HCT116 (cell line): ENCODE measurements around the gene PPP1R1C. TPM values are rescaled to one million over a fixed set of nuclear protein-coding genes. Genes with fewer than 3 reads are reported as not detected.

Experiments used
- ATAC-seq: fragments of 200-7000 bp; cut with Tn5 transposase; 2 replicates; pipeline ENCODE4 v1.9.1; 2020; ENCODE audit warnings: mild to moderate bottlenecking, moderate library complexity
- BruUV-seq: library from RNA; stranded (reverse); fragments of 400-500 nt; replicated peaks from 2 replicates; lab custom pipeline; 2021; lab: Mats Ljungman, UMichigan
- CTCF ChIA-PET: fragments of 300-600 bp; sonication (Branson Sonifier 250); formaldehyde crosslinking; loops from one replicate; lab custom pipeline; 2021; ENCODE audit warnings: antibody characterized with exemption; lab: Charles Lee
- POLR2A ChIA-PET: fragments of 300-600, 350-600 bp; sonication (Branson Sonifier 250); formaldehyde crosslinking; loops from one replicate; lab custom pipeline; 2021; ENCODE audit warnings: antibody characterized with exemption; lab: Charles Lee
- RAD21 ChIA-PET, 2 experiments: fragments of 300-600 bp; sonication (Branson Sonifier 250); formaldehyde crosslinking; loops; one replicate each; lab custom pipeline; 2023; ENCODE audit warnings: low total read pairs in 2 of 2; ENCODE audit not compliant: uncharacterized antibody in 2 of 2, unreplicated experiment in 2 of 2, low non-redundant PET in 1 of 2; lab: Charles Lee
- DNase-seq: peaks from one replicate; pipeline ENCODE4 v3.0.0-alpha.2; 2010; ENCODE audit warnings: low read depth, low spot score
- H2AFZ ChIP-seq: fragments of 200-600 bp; shearing (Covaris generic), sonication (generic); 2 replicates; pipeline ENCODE4 v1.6.1; 2017; ENCODE audit warnings: low read depth, mixed run types, mixed read lengths, antibody characterized with exemption, low read length; ENCODE audit not compliant: poor library complexity, severe bottlenecking
- H3K27ac ChIP-seq: 2 replicates; pipeline ENCODE4 v1.5.1; 2012; ENCODE audit warnings: low read depth, low read length
- H3K27me3 ChIP-seq: fragments of 200-600 bp; sonication (generic); 2 replicates; pipeline ENCODE4 v1.6.1; 2016; ENCODE audit warnings: mixed run types, low read length, mixed read lengths; ENCODE audit not compliant: insufficient read depth
- H3K36me3 ChIP-seq, 2 experiments: fragments of 200-500 bp in 1 of 2; fragments of 200-600 bp in 1 of 2; sonication (Bioruptor generic) in 1 of 2; sonication (generic) in 1 of 2; 2 replicates each; pipeline versions ENCODE4 v1.5.1 to v1.6.1; 2014 to 2016; ENCODE audit warnings: low read length in 2 of 2, inconsistent platforms in 1 of 2, mixed read lengths in 1 of 2, mixed run types in 1 of 2; ENCODE audit not compliant: insufficient read depth in 2 of 2, control insufficient read depth in 1 of 2
- H3K4me1 ChIP-seq, 2 experiments: fragments of 200-600 bp in 1 of 2; sonication (generic) in 1 of 2; 2 replicates each; pipeline versions ENCODE4 v1.5.1 to v1.6.1; 2012 to 2017; ENCODE audit warnings: low read length in 2 of 2, inconsistent platforms in 1 of 2, mild to moderate bottlenecking in 1 of 2, mixed read lengths in 1 of 2, mixed run types in 1 of 2, moderate library complexity in 1 of 2; ENCODE audit not compliant: insufficient read depth in 2 of 2, control insufficient read depth in 1 of 2
- H3K4me2 ChIP-seq: fragments of 200-600 bp; sonication (generic); 2 replicates; pipeline ENCODE4 v1.6.1; 2017; ENCODE audit warnings: mixed run types, low read length, mixed read lengths
- H3K4me3 ChIP-seq, 2 experiments: fragments of 200-600 bp in 1 of 2; sonication (generic) in 1 of 2; replicated peaks in 1 of 2; 2 replicates each; pipeline ENCODE4 v1.5.1; 2011 to 2016; ENCODE audit warnings: low read length in 2 of 2, control low read depth in 1 of 2, low read depth in 1 of 2, mild to moderate bottlenecking in 1 of 2, mixed read lengths in 1 of 2, mixed run types in 1 of 2
- H3K79me2 ChIP-seq: fragments of 200-600 bp; sonication (generic); 2 replicates; pipeline ENCODE4 v1.6.1; 2017; ENCODE audit warnings: mild to moderate bottlenecking, mixed run types, low read length, moderate library complexity, mixed read lengths; ENCODE audit not compliant: insufficient read depth
- H3K9ac ChIP-seq: fragments of 200-600 bp; sonication (generic); 2 replicates; pipeline ENCODE4 v1.6.1; 2016; ENCODE audit warnings: low read length, mixed read lengths
- H3K9me2 ChIP-seq: fragments of 200-600 bp; sonication (generic), shearing (Covaris generic); 2 replicates; pipeline ENCODE4 v1.6.1; 2017; ENCODE audit warnings: mixed run types, mild to moderate bottlenecking, moderate library complexity; ENCODE audit not compliant: insufficient read depth
- H3K9me3 ChIP-seq, 2 experiments: fragments of 200-500 bp in 1 of 2; fragments of 200-600 bp in 1 of 2; sonication (Bioruptor generic) in 1 of 2; sonication (generic) in 1 of 2; 2 replicates each; pipeline ENCODE4 v1.6.1; 2014 to 2017; ENCODE audit warnings: low read length in 2 of 2, mixed read lengths in 2 of 2, inconsistent platforms in 1 of 2, low read depth in 1 of 2, mild to moderate bottlenecking in 1 of 2, mixed run types in 1 of 2, moderate library complexity in 1 of 2; ENCODE audit not compliant: control insufficient read depth in 1 of 2, insufficient read depth in 1 of 2
- H4K20me1 ChIP-seq: fragments of 200-600 bp; sonication (generic), shearing (Covaris generic); 2 replicates; pipeline ENCODE4 v1.6.1; 2017; ENCODE audit warnings: mixed run types, mild to moderate bottlenecking, moderate library complexity; ENCODE audit not compliant: insufficient read depth
- ATF3 ChIP-seq: IDR thresholded peaks from 2 replicates; pipeline ENCODE4 v1.6.1; 2012
- CBX3 ChIP-seq: IDR thresholded peaks from 2 replicates; pipeline ENCODE4 v1.6.1; 2012; ENCODE audit warnings: low read depth
- CEBPB ChIP-seq: IDR thresholded peaks from 2 replicates; pipeline ENCODE4 v1.6.1; 2012; ENCODE audit warnings: low read depth
- CTCF ChIP-seq, 3 experiments: fragments of 200-600 bp in 1 of 3; sonication (generic) in 1 of 3; IDR thresholded peaks in 2 of 3; conservative IDR thresholded peaks in 1 of 3; 2 replicates each; pipeline ENCODE4 v1.5.1; 2012 to 2017; ENCODE audit warnings: low read depth in 2 of 3, low read length in 2 of 3, antibody characterized with exemption in 1 of 3, borderline replicate concordance in 1 of 3, control low read depth in 1 of 3, mild to moderate bottlenecking in 1 of 3, mixed read lengths in 1 of 3, mixed run types in 1 of 3, moderate library complexity in 1 of 3; ENCODE audit not compliant: insufficient read depth in 1 of 3
- EGR1 ChIP-seq: IDR thresholded peaks from 2 replicates; pipeline ENCODE4 v1.6.1; 2012; ENCODE audit warnings: low read depth
- EZH2 ChIP-seq: fragments of 200-600 bp; sonication (generic); IDR thresholded peaks from 2 replicates; pipeline ENCODE4 v1.6.1; 2017; ENCODE audit warnings: antibody characterized with exemption, mixed run types
- EZH2phosphoT487 ChIP-seq: fragments of 200-600 bp; IDR thresholded peaks from 2 replicates; pipeline ENCODE4 v1.6.1; 2018; ENCODE audit warnings: antibody characterized with exemption, borderline replicate concordance
- FOSL1 ChIP-seq: IDR thresholded peaks from 2 replicates; pipeline ENCODE4 v1.6.1; 2012; ENCODE audit warnings: low read depth
- MAX ChIP-seq: IDR thresholded peaks from 2 replicates; pipeline ENCODE4 v1.6.1; 2012
- POLR2A ChIP-seq: IDR thresholded peaks from 2 replicates; pipeline ENCODE4 v1.7.0; 2011; ENCODE audit warnings: borderline replicate concordance; ENCODE audit not compliant: insufficient read depth, insufficient read length; ENCODE audit errors: extremely low read depth
- SP1 ChIP-seq: IDR thresholded peaks from 2 replicates; pipeline ENCODE4 v1.6.1; 2012; ENCODE audit warnings: low read depth
- TCF7L2 ChIP-seq: IDR thresholded peaks from 2 replicates; pipeline ENCODE4 v1.7.0; 2011; ENCODE audit warnings: borderline replicate concordance, inconsistent platforms; ENCODE audit not compliant: insufficient read depth, insufficient read length; ENCODE audit errors: extremely low read depth
- YY1 ChIP-seq: IDR thresholded peaks from 2 replicates; pipeline ENCODE4 v1.6.1; 2011; ENCODE audit warnings: low read length, low read depth, moderate library complexity, mild to moderate bottlenecking; ENCODE audit not compliant: insufficient replicate concordance; ENCODE audit errors: extremely low read depth
- intact Hi-C: fragments of 100-400 bp; cut with micrococcal nuclease; formaldehyde crosslinking; loops from 2 replicates; pipeline ENCODE4 v1.10.0; 2022
- total RNA-seq: library from RNA; stranded (reverse); gene quantifications from one replicate; pipeline ENCODE4 v1.2.1, GENCODE V29; 2021; ENCODE audit not compliant: unreplicated experiment

Gene PPP1R1C
- total RNA-seq, 1 experiment from 2014 or later: 17.8 TPM

GRCh38 chr2:182116774-182117173 is 131.1 kb downstream of the PPP1R1C start:
- Histone ChIP-seq H3K27me3 (no peaks in the 10 kb centered on the region), H3K4me2 (no peak overlapping the region), H3K9me3 (no peaks in the 10 kb centered on the region), H3K4me1 (peaks cover 0 to 4% of the 10 kb centered on the region in 2 experiments; a peak in 1 of 4 replicates), H3K79me2 (no peaks in the 10 kb centered on the region), H4K20me1 (no peaks in the 10 kb centered on the region), H3K36me3 (no peaks in the 10 kb centered on the region)
- BruUV-seq: no TSS peak
- CTCF ChIA-PET: no interaction called here
- no peak for DNase-seq
- RAD21 ChIA-PET: no interaction called here
- intact Hi-C loops: no loop called here
- TF ChIP-seq ATF3 (no peak), YY1 (no peak), FOSL1 (no peak), TCF7L2 (no peak), EZH2phosphoT487 (no peak), CBX3 (no peak), POLR2A (no peak), CTCF (IDR thresholded peaks at IDR 0.05 in 2 of 3, conservative IDR thresholded peaks at IDR 0.05 in 1 of 3; ENCODE audit: borderline replicate concordance in 1 of 3, insufficient read depth in 1 of 3, low read depth in 2 of 3, low read length in 2 of 3) (no peak), CEBPB (no peak), EZH2 (no peak), EGR1 (no peak), MAX (no peak), SP1 (no peak)
- TF ChIP-seq, all 23 proteins: peak for 0
- Histone ChIP-seq H3K9ac (no peak overlapping the region), H3K27ac (no peak overlapping the region), H3K4me3 (no peak overlapping the region), H2AFZ (no peak overlapping the region), H3K9me2 (no peaks in the 10 kb centered on the region)
- POLR2A ChIA-PET: no interaction called here
- no peak for ATAC-seq
